Measurements from ENCODE around the gene FOXP1. TPM values are rescaled to one million over a fixed set of nuclear protein-coding genes. Genes with fewer than 3 reads are reported as not detected.

Gene FOXP1
- polyA plus RNA-seq, 4 donors: 31.3 to 39.3 (median 33.6) TPM

- no peak for DNase-seq (ENCODE audit: low read depth in 4 of 4, low spot score in 3 of 4)
Observed at GRCh38 chr3:71127052-71127831, 456.3 kb downstream of the FOXP1 start.

- DNase-seq (ENCODE audit: low read depth in 4 of 4, low spot score in 3 of 4): no peak
Observed at GRCh38 chr3:71125738-71126137, 457.8 kb downstream of the FOXP1 start.

- no peak for DNase-seq (ENCODE audit: low read depth in 4 of 4, low spot score in 3 of 4)
Observed at GRCh38 chr3:71124048-71124447, 459.5 kb downstream of the FOXP1 start.

DNA sequence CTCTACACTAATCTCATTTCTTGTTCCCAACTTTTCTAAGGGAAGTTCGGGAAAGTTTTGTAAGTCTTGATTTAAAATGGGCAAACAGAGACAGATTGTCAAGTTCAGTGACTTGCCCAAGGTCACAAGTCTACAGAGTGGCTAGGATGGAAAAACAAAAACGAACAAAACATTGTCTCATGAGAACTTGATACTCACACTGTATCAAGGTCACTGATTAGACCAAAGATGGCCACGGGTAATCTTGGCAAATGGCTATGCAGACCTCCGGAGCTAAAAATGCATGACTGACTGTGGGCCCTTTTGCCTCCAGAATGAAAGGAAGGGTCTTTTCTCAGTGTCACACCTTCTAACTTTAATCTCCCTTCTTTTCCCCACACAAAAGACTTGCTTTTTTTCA lies 460.9 kb downstream of the FOXP1 start:
- no peak for DNase-seq (ENCODE audit: low read depth in 4 of 4, low spot score in 3 of 4)

- DNase-seq (ENCODE audit: low read depth in 4 of 4, low spot score in 3 of 4): no peak
Observed at GRCh38 chr3:71121429-71122167, 461.9 kb downstream of the FOXP1 start.

DNA sequence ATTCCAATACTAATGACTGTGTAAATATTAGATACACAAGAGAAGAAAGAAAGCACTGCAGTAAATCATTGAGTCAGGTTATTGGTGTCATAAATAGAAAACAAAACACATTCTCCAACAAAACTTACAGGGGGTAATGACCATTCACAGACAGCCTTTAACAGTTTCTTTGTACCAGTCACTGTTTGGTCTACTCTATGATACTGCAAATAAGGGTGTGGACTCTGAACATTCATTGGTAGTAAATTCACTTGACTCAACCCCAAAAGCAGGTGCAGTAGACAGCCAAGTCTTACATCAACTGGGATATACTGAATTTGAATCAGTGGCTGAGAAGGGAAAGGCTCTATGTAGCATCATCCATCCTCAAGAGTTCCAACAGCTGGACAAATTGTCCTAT lies 463.5 kb downstream of the FOXP1 start:
- DNase-seq (ENCODE audit: low read depth in 4 of 4, low spot score in 3 of 4): no peak

DNA sequence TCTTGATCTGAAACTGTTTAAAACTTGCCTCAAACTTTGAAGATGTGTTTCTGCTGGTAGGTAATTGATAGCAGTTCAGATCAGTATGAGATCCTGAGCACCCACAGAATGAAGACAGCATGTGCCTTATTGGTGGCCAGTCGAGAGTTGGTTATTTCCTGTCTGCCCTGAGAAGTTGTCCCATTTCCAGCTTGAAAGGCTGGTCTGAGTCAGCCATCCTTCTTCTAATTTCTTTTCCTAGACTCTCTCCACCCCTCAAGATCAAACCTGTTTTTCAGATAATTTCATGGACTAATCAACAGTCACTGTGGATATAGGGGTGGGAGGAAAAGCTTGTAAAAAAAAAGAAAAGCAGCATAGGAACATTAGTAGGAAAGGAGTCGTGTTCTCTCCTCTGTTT lies 464.4 kb downstream of the FOXP1 start:
- no peak for DNase-seq (ENCODE audit: low read depth in 4 of 4, low spot score in 3 of 4)

DNA sequence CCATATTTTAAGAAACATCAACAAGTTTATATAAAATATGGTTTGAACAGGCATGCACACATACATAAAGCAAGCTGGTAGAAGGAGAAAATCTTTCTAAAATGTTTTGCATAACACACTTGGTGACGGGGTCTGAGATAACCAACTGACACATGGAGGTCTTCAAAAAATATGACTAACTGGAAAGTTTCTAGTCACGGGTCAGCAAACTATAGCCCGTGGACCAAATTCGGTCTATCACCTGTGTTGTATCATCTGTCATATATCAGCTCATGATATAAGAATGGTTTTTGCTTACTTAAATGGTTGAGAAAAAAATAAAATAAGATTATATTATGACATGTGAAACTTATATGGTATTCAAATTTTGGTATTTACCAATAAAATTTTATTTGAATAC lies 465.1 kb downstream of the FOXP1 start:
- DNase-seq (ENCODE audit: low read depth in 4 of 4, low spot score in 3 of 4): no peak

DNA sequence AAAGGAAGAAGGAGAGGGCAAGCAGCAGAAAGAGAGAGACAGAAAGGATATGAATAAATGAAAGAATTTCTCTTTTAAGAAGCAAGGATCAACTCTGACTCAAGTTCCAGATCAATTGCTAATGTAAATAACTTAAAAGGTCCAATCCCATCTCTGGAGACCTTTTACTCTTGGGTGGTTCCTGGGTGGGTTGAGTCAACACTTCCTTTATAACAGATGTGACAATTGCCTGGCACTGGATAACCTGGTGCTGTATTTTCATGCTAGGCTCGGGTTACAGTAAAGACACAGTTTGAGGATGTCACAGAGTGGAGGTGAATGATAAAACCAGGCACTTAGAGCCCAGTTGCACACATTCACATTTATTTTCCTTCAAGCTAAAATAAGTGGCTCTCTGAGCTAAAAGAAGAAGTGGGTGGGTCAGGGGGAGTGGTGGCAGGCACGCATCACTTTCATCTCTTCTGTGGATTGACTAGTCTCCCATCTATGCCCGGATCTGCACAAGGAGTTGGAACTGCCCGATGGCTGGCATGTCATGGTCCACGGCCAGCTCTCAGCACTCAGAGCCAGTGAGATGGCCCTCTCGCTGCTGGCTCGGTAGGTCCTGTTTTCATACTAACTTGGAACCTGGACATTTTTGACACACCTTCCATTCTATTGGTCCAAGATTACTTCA lies 465.8 kb downstream of the FOXP1 start:
- DNase-seq (ENCODE audit: low read depth in 4 of 4, low spot score in 3 of 4): no peak

DNA sequence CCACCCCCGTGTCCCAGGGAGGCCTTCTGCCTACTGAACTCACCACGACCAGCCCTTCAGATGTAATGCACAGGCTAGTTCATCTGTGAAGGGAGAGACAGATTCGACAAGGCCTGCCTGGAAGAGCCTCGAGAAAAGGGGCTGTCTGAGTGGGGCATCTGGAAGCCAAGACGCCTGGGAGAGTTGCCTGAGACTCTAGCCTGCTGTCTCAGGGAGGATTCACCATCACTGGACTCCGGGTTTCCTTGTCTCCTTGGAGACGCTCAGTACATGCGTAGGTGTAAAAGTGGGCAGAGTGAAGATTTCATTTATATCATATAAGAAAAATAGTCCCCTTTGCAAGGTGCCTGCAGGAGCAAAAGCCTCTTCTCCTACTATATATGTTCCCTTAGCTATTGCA lies 468.9 kb downstream of the FOXP1 start:
- no peak for DNase-seq (ENCODE audit: low read depth in 4 of 4, low spot score in 3 of 4)

- no peak for DNase-seq (ENCODE audit: low read depth in 4 of 4, low spot score in 3 of 4)
Observed at GRCh38 chr3:71112576-71112975, 471.0 kb downstream of the FOXP1 start.

DNA sequence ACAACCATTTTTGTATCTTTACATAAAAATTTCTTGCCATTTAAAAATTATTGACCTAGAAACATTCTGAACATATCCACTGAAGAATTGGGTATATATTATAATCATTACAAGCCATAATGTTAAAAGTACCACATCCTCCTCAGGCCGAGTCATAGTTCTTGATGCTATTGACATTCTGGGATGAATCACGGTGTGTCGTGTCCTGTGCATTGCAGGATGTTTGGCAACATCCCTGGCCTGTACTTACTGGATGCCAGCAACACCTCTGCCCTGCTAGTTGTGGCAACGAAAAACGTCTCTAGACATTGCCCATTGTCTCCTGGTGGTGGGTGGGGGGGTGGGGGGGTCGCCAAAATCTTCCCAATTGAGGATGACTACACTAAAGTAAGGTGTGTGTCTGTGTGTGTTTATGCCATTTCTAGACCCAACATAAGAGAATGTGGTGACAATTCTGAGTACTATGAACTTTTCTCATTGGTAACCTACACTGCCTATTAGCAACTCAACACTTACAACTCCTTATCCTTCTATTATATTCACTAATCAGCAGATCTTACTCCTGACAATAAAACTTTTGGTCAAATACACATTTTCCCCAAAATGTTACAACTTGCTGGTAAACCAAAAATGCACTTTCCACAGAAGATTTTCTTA lies 471.6 kb downstream of the FOXP1 start:
- no peak for DNase-seq (ENCODE audit: low read depth in 4 of 4, low spot score in 3 of 4)

GRCh38 chr3:71110385-71111222 lies 472.9 kb downstream of the FOXP1 start:
- DNase-seq (ENCODE audit: low read depth in 4 of 4, low spot score in 3 of 4): no peak

DNA sequence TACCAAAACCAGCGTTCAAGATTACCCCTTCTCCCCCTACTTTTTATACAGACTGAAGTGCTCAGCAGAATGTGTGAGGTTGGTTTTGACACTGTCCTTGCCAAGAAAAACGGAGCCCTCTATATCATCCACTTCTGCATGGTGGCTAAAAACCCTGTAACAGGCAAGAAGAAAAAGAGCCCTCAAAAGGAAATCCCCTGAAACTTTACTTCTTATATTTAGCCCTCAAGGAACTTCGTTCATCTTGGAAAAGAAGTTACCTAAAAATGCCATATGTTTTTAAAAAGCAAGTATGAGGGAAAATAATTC lies 473.6 kb downstream of the FOXP1 start:
- DNase-seq (ENCODE audit: low read depth in 4 of 4, low spot score in 3 of 4): no peak

GRCh38 chr3:71109241-71109976 lies 474.1 kb downstream of the FOXP1 start:
- no peak for DNase-seq (ENCODE audit: low read depth in 4 of 4, low spot score in 3 of 4)

DNA sequence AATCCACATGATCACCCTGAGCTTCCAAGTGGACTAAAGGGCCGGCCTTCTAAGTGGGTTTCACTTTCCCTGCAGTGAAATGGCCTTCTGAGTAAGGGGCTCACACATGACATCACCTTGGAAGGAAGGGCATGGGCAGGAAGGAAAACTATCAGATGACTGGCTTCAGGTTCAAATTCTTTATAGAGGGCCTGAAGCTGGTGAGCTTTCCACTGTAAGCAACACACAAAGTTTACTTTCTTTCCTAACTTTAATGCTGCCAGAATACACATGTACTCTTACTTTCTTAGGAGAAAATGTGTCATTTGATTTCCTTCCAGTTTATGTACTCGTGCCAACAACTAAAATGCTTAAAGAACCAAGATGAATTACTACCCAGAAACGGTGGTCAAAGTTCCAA lies 475.6 kb downstream of the FOXP1 start:
- no peak for DNase-seq (ENCODE audit: low read depth in 4 of 4, low spot score in 3 of 4)

DNA sequence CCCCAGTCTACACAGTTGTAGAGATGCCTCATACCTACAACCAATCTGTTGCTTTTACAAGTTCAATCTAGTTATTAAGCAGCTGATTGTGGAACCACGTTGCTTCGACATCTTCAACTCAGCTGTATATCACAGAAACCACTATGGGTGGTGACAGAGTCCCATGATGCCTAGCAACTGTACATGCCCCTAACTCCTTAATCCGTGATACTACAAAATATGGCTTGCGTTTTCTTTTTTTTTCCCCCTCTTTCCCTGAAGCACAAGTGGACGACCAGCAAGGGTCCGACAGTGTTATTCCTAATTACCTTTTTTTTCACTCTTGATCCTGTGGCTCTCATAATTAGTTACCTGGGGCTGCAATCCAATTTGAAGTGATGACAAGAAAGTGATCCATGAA lies 478.6 kb downstream of the FOXP1 start:
- no peak for DNase-seq (ENCODE audit: low read depth in 4 of 4, low spot score in 3 of 4)

DNA sequence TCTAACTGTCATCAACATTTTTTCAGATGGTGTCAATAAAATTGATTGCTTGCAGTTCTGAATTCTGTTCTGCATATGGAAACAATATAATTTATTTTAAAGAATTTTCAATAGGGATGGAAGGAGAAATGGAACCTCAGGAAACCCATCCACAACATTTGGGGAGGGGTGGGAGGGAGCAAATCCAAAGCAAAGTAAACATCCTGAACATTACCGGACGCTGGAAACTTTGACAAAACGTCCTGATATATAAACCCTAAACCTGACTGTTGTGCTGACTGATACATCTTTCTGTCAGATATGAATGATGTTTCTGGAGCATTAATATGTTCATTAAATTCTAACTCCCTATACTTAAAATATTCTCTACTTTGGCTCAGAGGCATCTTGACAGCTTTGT lies 479.0 kb downstream of the FOXP1 start:
- no peak for DNase-seq (ENCODE audit: low read depth in 4 of 4, low spot score in 3 of 4)

DNA sequence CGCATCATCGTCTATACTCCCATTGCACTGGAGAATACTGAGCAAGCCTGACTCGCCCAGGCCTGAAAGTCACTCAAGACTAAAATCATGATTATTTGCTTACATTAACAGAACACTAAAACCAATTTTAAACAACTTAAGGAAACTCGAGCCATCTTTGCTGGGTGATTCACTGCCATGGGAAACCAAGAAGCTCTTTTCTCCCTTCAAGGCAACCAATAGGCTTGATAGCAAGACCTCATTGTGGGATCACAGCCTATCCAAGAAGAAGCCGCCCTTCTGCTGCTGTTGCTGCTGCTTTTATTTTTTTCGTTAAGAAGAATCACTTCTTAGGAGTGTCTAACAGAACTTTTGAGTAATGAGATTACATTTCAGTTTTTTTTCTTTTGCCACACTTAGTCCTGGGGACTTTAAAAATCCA lies 479.4 kb downstream of the FOXP1 start:
- DNase-seq (ENCODE audit: low read depth in 4 of 4, low spot score in 3 of 4): no peak

GRCh38 chr3:71103430-71103921 lies 480.1 kb downstream of the FOXP1 start:
- no peak for DNase-seq (ENCODE audit: low read depth in 4 of 4, low spot score in 3 of 4)
